HG03558 (cell line): ENCODE results near the gene ZNF396.

Source experiments
- ATAC-seq: cut with Tn5 transposase; IDR thresholded peaks from one replicate; pipeline ENCODE4 v1.9.1; 2021; ENCODE audit warnings: moderate number of reproducible peaks; ENCODE audit not compliant: unreplicated experiment; ENCODE audit errors: extremely low read depth

ZNF396 gene

GRCh38 chr18:35386600-35387100 is 9.5 kb upstream of the ZNF396 start:
- peak; percentile 65 for ATAC-seq

- no peak for ATAC-seq
Measured at GRCh38 chr18:35383136-35383535, 6.0 kb upstream of the ZNF396 start.

GRCh38 chr18:35379421-35379820 is 2.3 kb upstream of the ZNF396 start:
- ATAC-seq, result no peak

- no peak for ATAC-seq
Measured at GRCh38 chr18:35378574-35378896, 1.4 kb upstream of the ZNF396 start.

- ATAC-seq, result no peak
Measured at GRCh38 chr18:35377875-35378573, 887 bp upstream of the ZNF396 start.

GRCh38 chr18:35376393-35376741 is 770 bp downstream of the ZNF396 start:
- ATAC-seq, result no peak

GRCh38 chr18:35374708-35375107 is 2.4 kb downstream of the ZNF396 start:
- no peak for ATAC-seq

GRCh38 chr18:35371412-35372195 is 5.5 kb downstream of the ZNF396 start:
- no peak for ATAC-seq

- no peak for ATAC-seq
Measured at GRCh38 chr18:35369126-35369525, 8.0 kb downstream of the ZNF396 start.

- ATAC-seq, result no peak
Measured at GRCh38 chr18:35368595-35368994, 8.5 kb downstream of the ZNF396 start.

- ATAC-seq, result no peak
Measured at GRCh38 chr18:35362531-35362930, 14.6 kb downstream of the ZNF396 start.

- no peak for ATAC-seq
Measured at GRCh38 chr18:35361570-35362321, 15.4 kb downstream of the ZNF396 start.

GRCh38 chr18:35355140-35355618 is 22.0 kb downstream of the ZNF396 start:
- ATAC-seq, result peak; percentile 98

GRCh38 chr18:35352778-35353177 is 24.4 kb downstream of the ZNF396 start:
- no peak for ATAC-seq

GRCh38 chr18:35352283-35352682 is 24.9 kb downstream of the ZNF396 start:
- no peak for ATAC-seq

GRCh38 chr18:35348001-35348400 is 29.1 kb downstream of the ZNF396 start:
- no peak for ATAC-seq

GRCh38 chr18:35345950-35346349 is 31.2 kb downstream of the ZNF396 start:
- no peak for ATAC-seq

GRCh38 chr18:35345460-35345921 is 31.6 kb downstream of the ZNF396 start:
- no peak for ATAC-seq

GRCh38 chr18:35344736-35345459 is 32.2 kb downstream of the ZNF396 start:
- ATAC-seq, result no peak
